ENCODE data around the gene ZGPAT. TPM values are rescaled to one million over a fixed set of nuclear protein-coding genes. Genes with fewer than 3 reads are reported as not detected.

ZGPAT gene
- total RNA-seq, 1 donor from 2014 or later = 19.2 TPM

- peak; percentile 83 for DNase-seq (ENCODE audit: low spot score)
- no peaks in the 10 kb centered on the region for H3K9me3 Mint-ChIP-seq (ENCODE audit: low read depth)
- TF ChIP-seq CTCF (IDR thresholded peaks at IDR 0.05) = no peak
- peaks cover 34% of the 10 kb centered on the region for H3K4me1 Mint-ChIP-seq (ENCODE audit: low read depth)
- no peak overlapping the region for H3K4me3 Mint-ChIP-seq (ENCODE audit: unreplicated experiment)
- H3K27me3 Mint-ChIP-seq (ENCODE audit: low read depth) = no peaks in the 10 kb centered on the region
- no peak overlapping the region for H3K27ac Mint-ChIP-seq (ENCODE audit: unreplicated experiment)
- H3K36me3 Mint-ChIP-seq (ENCODE audit: low read depth) = peaks cover 5% of the 10 kb centered on the region
These were observed 6.4 kb upstream of the ZGPAT start for GRCh38 chr20:63701329-63702035.

- peaks cover 39% of the 10 kb centered on the region for H3K4me1 Mint-ChIP-seq (ENCODE audit: low read depth)
- no peak for TF ChIP-seq CTCF (IDR thresholded peaks at IDR 0.05)
- peaks cover 6% of the 10 kb centered on the region for H3K36me3 Mint-ChIP-seq (ENCODE audit: low read depth)
- peak; percentile 74 for DNase-seq (ENCODE audit: low spot score)
- H3K27ac Mint-ChIP-seq (ENCODE audit: unreplicated experiment) = no peak overlapping the region
- no peaks in the 10 kb centered on the region for H3K27me3 Mint-ChIP-seq (ENCODE audit: low read depth)
- no peak overlapping the region for H3K4me3 Mint-ChIP-seq (ENCODE audit: unreplicated experiment)
- H3K9me3 Mint-ChIP-seq (ENCODE audit: low read depth) = no peaks in the 10 kb centered on the region
These were observed 5.7 kb upstream of the ZGPAT start for GRCh38 chr20:63702036-63702665.

GRCh38 chr20:63702751-63703470 is 4.9 kb upstream of the ZGPAT start:
- Mint-ChIP-seq H3K36me3 (ENCODE audit: low read depth) (peaks cover 6% of the 10 kb centered on the region), H3K27ac (ENCODE audit: unreplicated experiment) (no peak overlapping the region), H3K9me3 (ENCODE audit: low read depth) (no peaks in the 10 kb centered on the region), H3K4me3 (ENCODE audit: unreplicated experiment) (no peak overlapping the region), H3K4me1 (ENCODE audit: low read depth) (peaks cover 34% of the 10 kb centered on the region), H3K27me3 (ENCODE audit: low read depth) (no peaks in the 10 kb centered on the region)
- no peak for TF ChIP-seq CTCF (IDR thresholded peaks at IDR 0.05)
- DNase-seq (ENCODE audit: low spot score) = peak; percentile 86

GRCh38 chr20:63703471-63703975 is 4.3 kb upstream of the ZGPAT start:
- Mint-ChIP-seq H3K9me3 (ENCODE audit: low read depth) (no peaks in the 10 kb centered on the region), H3K27ac (ENCODE audit: unreplicated experiment) (no peak overlapping the region), H3K27me3 (ENCODE audit: low read depth) (no peaks in the 10 kb centered on the region), H3K4me3 (ENCODE audit: unreplicated experiment) (no peak overlapping the region), H3K36me3 (ENCODE audit: low read depth) (peaks cover 6% of the 10 kb centered on the region), H3K4me1 (ENCODE audit: low read depth) (peaks cover 32% of the 10 kb centered on the region)
- no peak for TF ChIP-seq CTCF (IDR thresholded peaks at IDR 0.05)
- DNase-seq (ENCODE audit: low spot score) = peak; percentile 93

All from chondrocyte (in vitro differentiated cells).